Spleen (tissue), 11 donors: ENCODE measurements around the gene PAXX. TPM values are rescaled to one million over a fixed set of nuclear protein-coding genes. Genes with fewer than 3 reads are reported as not detected.

Source experiments
- DNase-seq: peaks from one replicate; pipeline ENCODE4 v3.0.0-alpha.2; 2020
- H3K27ac ChIP-seq, 8 donors: fragments of 200-600 bp; sonication (generic) in 7 of 8; 1 replicate in 4 of 8; 2 replicates in 4 of 8; pipeline versions ENCODE4 v1.5.0 to v1.8.0; 2016 to 2021; ENCODE audit warnings: inconsistent platforms in 4 of 8, mild to moderate bottlenecking in 4 of 8, moderate library complexity in 1 of 8
- H3K27me3 ChIP-seq, 7 donors: fragments of 200-600 bp; sonication (generic) in 6 of 7; replicated peaks in 1 of 7; 1 replicate in 4 of 7; 2 replicates in 3 of 7; pipeline versions ENCODE4 v1.5.0 to v1.8.0; 2016 to 2021; ENCODE audit warnings: inconsistent platforms in 3 of 7, mild to moderate bottlenecking in 1 of 7
- H3K36me3 ChIP-seq, 6 donors: fragments of 200-600 bp; sonication (generic) in 5 of 6; 1 replicate in 4 of 6; 2 replicates in 2 of 6; pipeline versions ENCODE4 v1.5.0 to v1.8.0; 2016 to 2021; ENCODE audit warnings: inconsistent platforms in 2 of 6
- H3K4me1 ChIP-seq, 6 donors: fragments of 200-600 bp; sonication (generic) in 5 of 6; 1 replicate in 3 of 6; 2 replicates in 3 of 6; pipeline versions ENCODE4 v1.5.0 to v1.8.0; 2016 to 2021; ENCODE audit warnings: inconsistent platforms in 3 of 6
- H3K4me3 ChIP-seq, 8 donors: fragments of 200-600 bp; sonication (generic) in 7 of 8; 1 replicate in 4 of 8; 2 replicates in 4 of 8; pipeline versions ENCODE4 v1.5.0 to v1.8.0; 2016 to 2021; ENCODE audit warnings: inconsistent platforms in 4 of 8, mild to moderate bottlenecking in 4 of 8, moderate library complexity in 2 of 8
- H3K9me3 ChIP-seq, 8 donors: fragments of 200-600 bp; sonication (generic) in 7 of 8; 1 replicate in 4 of 8; 2 replicates in 4 of 8; pipeline versions ENCODE4 v1.5.0 to v1.8.0; 2016 to 2021; ENCODE audit warnings: inconsistent platforms in 4 of 8
- CTCF ChIP-seq, 11 experiments: fragments of 200-600 bp in 7 of 11; fragments of 450-650 bp in 4 of 11; sonication (generic) in 4 of 11; IDR thresholded peaks in 8 of 11; conservative IDR thresholded peaks in 3 of 11; 1 replicate in 7 of 11; 2 replicates in 4 of 11; pipeline versions ENCODE4 v1.4.0 to v1.8.0; 2016 to 2021; ENCODE audit warnings: antibody characterized with exemption in 11 of 11, inconsistent platforms in 4 of 11, mild to moderate bottlenecking in 1 of 11
- POLR2A ChIP-seq, 3 donors: fragments of 450-650 bp; IDR thresholded peaks; one replicate each; pipeline ENCODE4 v1.5.1; 2017; ENCODE audit warnings: antibody characterized with exemption in 3 of 3, mild to moderate bottlenecking in 1 of 3
- POLR2AphosphoS5 ChIP-seq, 3 donors: sonication (generic); formaldehyde crosslinking; IDR thresholded peaks; one replicate each; pipeline ENCODE4 v1.5.1; 2017; ENCODE audit warnings: antibody characterized with exemption in 3 of 3
- WGBS, 5 donors: extraction: QIAGEN DNeasy Blood & Tissue Kit in 3 of 5; methylation state at CpG; one replicate each; pipeline versions ENCODE4 v1.1.5 to v1.1.7; 2013 to 2018; 5-methylcytosine and 5-hydroxymethylcytosine counted together
- intact Hi-C: fragments of 100-400 bp; cut with DNase I; formaldehyde crosslinking; loops from one replicate; pipeline ENCODE4 v1.15.0; 2023; ENCODE audit warnings: low total_unique reads
- polyA plus RNA-seq, 3 donors: library from polyadenylated mRNA; stranded (reverse); fragments of 200-250 nt; gene quantifications; one replicate each; pipeline ENCODE4 v1.2.1, GENCODE V29; 2013
- total RNA-seq, 7 donors: library from RNA; depleted of rRNA in 3 of 7; stranded (reverse); fragments of >200 nt in 3 of 7; fragmentation: NEBNext Ultra II Directional in 4 of 7; extraction: Animal tissue kit (Norgen Biotek cat#: 25700) in 4 of 7; gene quantifications; one replicate each; pipeline versions ENCODE4 v1.1.0 to v1.2.1, GENCODE V29; 2016 to 2021
- donor health status: healthy with polysubstance abuse.
- donor health status: DM: no; HTN: no; CAD: no; lungs with moderate emphysema.
- donor health status: DM: no; HTN: no; CAD: no.
- donor health status: Bipolar disorder and iron deficiency.
- donor health status: healthy.
- donor health status: DM: no; HTN: no; CAD: no.
- donor health status: DM: yes; HTN: yes; CAD: no.

The PAXX gene
- total and polyA plus RNA-seq, 10 donors: 51.3 to 264 (median 66.2) TPM

- H3K27ac ChIP-seq: peak overlapping the region in 3 of 8 donors; percentile 18 to 59 (median 27)
- no peak for TF ChIP-seq POLR2AphosphoS5 (IDR thresholded peaks at IDR 0.05)
- no peaks in the 10 kb centered on the region for H3K9me3 ChIP-seq
- H3K4me3 ChIP-seq: no peak overlapping the region
- H3K36me3 ChIP-seq: no peaks in the 10 kb centered on the region
- intact Hi-C loops: no loop called here
- WGBS, 5 donors: 87 to 97% (median 90%) methylated on average over 5 to 12 of the region's 12 CpGs
- no peak for DNase-seq
- peaks cover 11 to 73% (median 44%) of the 10 kb centered on the region in 6 donors for H3K4me1 ChIP-seq
- H3K27me3 ChIP-seq: peaks cover 0 to 4% (median 0%) of the 10 kb centered on the region in 7 donors
Observed at GRCh38 chr9:136963751-136964150, 28.5 kb upstream of the PAXX start.

GRCh38 chr9:136964171-136964689 is 28.0 kb upstream of the PAXX start:
- peaks cover 11 to 68% (median 44%) of the 10 kb centered on the region in 6 donors for H3K4me1 ChIP-seq

GRCh38 chr9:136964833-136965422 is 27.3 kb upstream of the PAXX start:
- intact Hi-C loops: no loop called here
- Histone ChIP-seq H3K36me3 (no peaks in the 10 kb centered on the region), H3K27ac (peak overlapping the region in 2 of 8 donors; percentile 59 to 69), H3K27me3 (peaks cover 0 to 4% (median 0%) of the 10 kb centered on the region in 7 donors), H3K4me1 (peaks cover 11 to 61% (median 40%) of the 10 kb centered on the region in 6 donors), H3K9me3 (no peaks in the 10 kb centered on the region), H3K4me3 (no peak overlapping the region)
- TF ChIP-seq POLR2AphosphoS5 (IDR thresholded peaks at IDR 0.05): no peak
- TF ChIP-seq POLR2A (IDR thresholded peaks at IDR 0.05): no peak
- no peak for TF ChIP-seq CTCF (IDR thresholded peaks at IDR 0.05 in 8 of 11, conservative IDR thresholded peaks at IDR 0.05 in 3 of 11)
- 85 to 87% (median 86%) methylated on average over 26 of the region's 26 CpGs for WGBS, 5 donors
- DNase-seq: no peak

More at GRCh38 chr9:136964171-136964689, 28.0 kb upstream of the PAXX start:
- Histone ChIP-seq H3K27ac (peak overlapping the region in 4 of 8 donors; percentile 8 to 59 (median 22)), H3K9me3 (no peaks in the 10 kb centered on the region), H3K36me3 (no peaks in the 10 kb centered on the region), H3K4me3 (no peak overlapping the region), H3K27me3 (peaks cover 0 to 4% (median 0%) of the 10 kb centered on the region in 7 donors)
- TF ChIP-seq CTCF (IDR thresholded peaks at IDR 0.05 in 8 of 11, conservative IDR thresholded peaks at IDR 0.05 in 3 of 11) (no peak), POLR2AphosphoS5 (IDR thresholded peaks at IDR 0.05) (peak in 1 of 3 donors; percentile 29)
- intact Hi-C loops: no loop called here
- WGBS, 5 donors: 68 to 76% (median 72%) methylated on average over 4 to 22 of the region's 22 CpGs
- no peak for DNase-seq

- peak overlapping the region in 2 of 8 donors; percentile 0 to 38 for H3K4me3 ChIP-seq
- peak in 1 of 3 donors; percentile 28 for TF ChIP-seq POLR2AphosphoS5 (IDR thresholded peaks at IDR 0.05)
- TF ChIP-seq POLR2A (IDR thresholded peaks at IDR 0.05): no peak
- TF ChIP-seq CTCF (IDR thresholded peaks at IDR 0.05 in 8 of 11, conservative IDR thresholded peaks at IDR 0.05 in 3 of 11): no peak
- no peaks in the 10 kb centered on the region for H3K9me3 ChIP-seq
- H3K27me3 ChIP-seq: peaks cover 0 to 4% (median 0%) of the 10 kb centered on the region in 7 donors
- intact Hi-C loops: no loop called here
- peaks cover 9 to 54% (median 37%) of the 10 kb centered on the region in 6 donors for H3K4me1 ChIP-seq
- no peaks in the 10 kb centered on the region for H3K36me3 ChIP-seq
- WGBS, 5 donors: 13 to 23% (median 19%) methylated on average over 23 of the region's 23 CpGs
- DNase-seq: no peak
- peak overlapping the region in 7 of 8 donors; percentile 8 to 69 (median 53) for H3K27ac ChIP-seq
Observed at GRCh38 chr9:136965771-136966484, 26.3 kb upstream of the PAXX start.
